HL-60 (cell line): ENCODE results near the gene CPS1.

Experiments
- DNase-seq, 2 experiments: peaks; one replicate each; pipeline ENCODE4 v3.0.0-alpha.2; 2010 to 2020; ENCODE audit warnings: low read depth in 1 of 2, low spot score in 1 of 2
- H3K27ac ChIP-seq: fragments of 250-450 bp; sonication (Bioruptor Pico); replicated peaks from 2 replicates; pipeline ENCODE4 v1.5.1; 2020; ENCODE audit warnings: mild to moderate bottlenecking, moderate library complexity
- H3K27me3 ChIP-seq: fragments of 250-450 bp; sonication (Bioruptor Pico); 2 replicates; pipeline ENCODE4 v1.5.1; 2021; ENCODE audit warnings: mild to moderate bottlenecking, moderate library complexity; ENCODE audit not compliant: insufficient read depth, poor library complexity, severe bottlenecking
- H3K4me3 ChIP-seq: replicated peaks from 2 replicates; pipeline ENCODE4 v1.5.1; 2011; ENCODE audit warnings: mild to moderate bottlenecking, control low read depth, low read length; ENCODE audit not compliant: insufficient read depth
- GABPA ChIP-seq: IDR thresholded peaks from 2 replicates; pipeline ENCODE4 v1.6.1; 2012; ENCODE audit warnings: low read depth
- POLR2AphosphoS5 ChIP-seq: IDR thresholded peaks from 2 replicates; pipeline ENCODE4 v1.6.1; 2012; ENCODE audit warnings: low read depth
- SPI1 ChIP-seq: IDR thresholded peaks from 2 replicates; pipeline ENCODE4 v1.6.1; 2012; ENCODE audit warnings: low read depth, mild to moderate bottlenecking, borderline replicate concordance
- TF ChIP-seq, protein P1 (sequence below): IDR thresholded peaks from one replicate; pipeline ENCODE4 v1.5.1; 2011; ENCODE audit warnings: low read length, control low read depth, inconsistent platforms; ENCODE audit not compliant: insufficient read depth
- TF ChIP-seq, protein P2 (sequence below): IDR thresholded peaks from 2 replicates; pipeline ENCODE4 v1.6.1; 2012; ENCODE audit warnings: low read depth; ENCODE audit not compliant: insufficient replicate concordance

CPS1 gene

DNA sequence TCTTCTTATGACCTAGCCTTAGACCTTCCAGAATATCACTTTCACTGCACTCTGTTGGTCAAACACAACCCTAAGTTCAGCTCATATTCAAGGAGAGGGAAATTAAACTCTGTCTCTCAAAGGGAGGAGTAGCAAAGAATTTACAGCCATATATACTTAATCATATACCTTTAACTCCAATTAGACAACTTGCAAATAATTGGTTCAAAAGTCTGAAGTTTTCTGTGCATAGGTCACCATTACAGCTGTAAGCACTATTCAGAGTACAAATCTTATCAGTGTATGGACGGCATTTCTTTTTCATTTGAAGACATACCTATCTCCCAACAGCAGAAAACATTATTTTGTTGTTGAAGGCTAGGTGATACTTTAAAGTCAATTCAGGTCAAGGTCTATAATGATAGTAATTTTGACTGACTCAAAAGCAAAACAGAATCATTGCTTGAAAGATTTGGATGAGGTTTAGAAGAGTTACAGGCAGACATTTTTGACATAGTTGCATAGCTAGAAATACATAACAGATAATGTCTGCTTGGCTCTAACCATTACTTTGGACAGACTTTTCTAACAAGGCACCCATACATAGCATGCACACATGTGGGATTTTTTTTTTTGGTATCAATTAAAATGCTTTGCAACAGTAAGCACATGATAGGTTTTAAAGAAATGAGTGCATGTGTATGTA is 131.5 kb downstream of the CPS1 start:
- H3K27me3 ChIP-seq, result no peaks in the 10 kb centered on the region

DNA sequence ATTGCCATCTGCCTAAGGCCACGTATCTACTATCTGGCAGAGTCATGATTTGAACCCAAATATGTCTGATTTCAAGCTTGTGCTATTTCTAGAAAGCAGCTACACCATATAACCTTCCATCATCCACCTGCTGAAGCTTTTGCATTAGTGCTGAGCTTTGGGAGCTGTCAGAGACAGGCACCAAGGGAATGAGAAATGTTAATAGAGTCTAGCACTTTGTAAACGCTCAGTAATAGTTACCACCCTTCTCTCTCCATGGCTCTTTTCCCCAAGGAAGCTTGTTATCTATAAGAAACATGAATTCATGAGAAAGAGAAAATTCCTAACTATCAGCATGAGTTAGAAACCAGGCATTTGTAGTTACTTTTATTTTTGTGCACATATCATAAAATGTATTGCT is 151.5 kb downstream of the CPS1 start:
- no peak for TF ChIP-seq POLR2AphosphoS5
- TF ChIP-seq, protein P1, sequence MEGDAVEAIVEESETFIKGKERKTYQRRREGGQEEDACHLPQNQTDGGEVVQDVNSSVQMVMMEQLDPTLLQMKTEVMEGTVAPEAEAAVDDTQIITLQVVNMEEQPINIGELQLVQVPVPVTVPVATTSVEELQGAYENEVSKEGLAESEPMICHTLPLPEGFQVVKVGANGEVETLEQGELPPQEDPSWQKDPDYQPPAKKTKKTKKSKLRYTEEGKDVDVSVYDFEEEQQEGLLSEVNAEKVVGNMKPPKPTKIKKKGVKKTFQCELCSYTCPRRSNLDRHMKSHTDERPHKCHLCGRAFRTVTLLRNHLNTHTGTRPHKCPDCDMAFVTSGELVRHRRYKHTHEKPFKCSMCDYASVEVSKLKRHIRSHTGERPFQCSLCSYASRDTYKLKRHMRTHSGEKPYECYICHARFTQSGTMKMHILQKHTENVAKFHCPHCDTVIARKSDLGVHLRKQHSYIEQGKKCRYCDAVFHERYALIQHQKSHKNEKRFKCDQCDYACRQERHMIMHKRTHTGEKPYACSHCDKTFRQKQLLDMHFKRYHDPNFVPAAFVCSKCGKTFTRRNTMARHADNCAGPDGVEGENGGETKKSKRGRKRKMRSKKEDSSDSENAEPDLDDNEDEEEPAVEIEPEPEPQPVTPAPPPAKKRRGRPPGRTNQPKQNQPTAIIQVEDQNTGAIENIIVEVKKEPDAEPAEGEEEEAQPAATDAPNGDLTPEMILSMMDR, result no peak
- TF ChIP-seq GABPA, result no peak
- no peak for TF ChIP-seq SPI1
- TF ChIP-seq, protein P2, sequence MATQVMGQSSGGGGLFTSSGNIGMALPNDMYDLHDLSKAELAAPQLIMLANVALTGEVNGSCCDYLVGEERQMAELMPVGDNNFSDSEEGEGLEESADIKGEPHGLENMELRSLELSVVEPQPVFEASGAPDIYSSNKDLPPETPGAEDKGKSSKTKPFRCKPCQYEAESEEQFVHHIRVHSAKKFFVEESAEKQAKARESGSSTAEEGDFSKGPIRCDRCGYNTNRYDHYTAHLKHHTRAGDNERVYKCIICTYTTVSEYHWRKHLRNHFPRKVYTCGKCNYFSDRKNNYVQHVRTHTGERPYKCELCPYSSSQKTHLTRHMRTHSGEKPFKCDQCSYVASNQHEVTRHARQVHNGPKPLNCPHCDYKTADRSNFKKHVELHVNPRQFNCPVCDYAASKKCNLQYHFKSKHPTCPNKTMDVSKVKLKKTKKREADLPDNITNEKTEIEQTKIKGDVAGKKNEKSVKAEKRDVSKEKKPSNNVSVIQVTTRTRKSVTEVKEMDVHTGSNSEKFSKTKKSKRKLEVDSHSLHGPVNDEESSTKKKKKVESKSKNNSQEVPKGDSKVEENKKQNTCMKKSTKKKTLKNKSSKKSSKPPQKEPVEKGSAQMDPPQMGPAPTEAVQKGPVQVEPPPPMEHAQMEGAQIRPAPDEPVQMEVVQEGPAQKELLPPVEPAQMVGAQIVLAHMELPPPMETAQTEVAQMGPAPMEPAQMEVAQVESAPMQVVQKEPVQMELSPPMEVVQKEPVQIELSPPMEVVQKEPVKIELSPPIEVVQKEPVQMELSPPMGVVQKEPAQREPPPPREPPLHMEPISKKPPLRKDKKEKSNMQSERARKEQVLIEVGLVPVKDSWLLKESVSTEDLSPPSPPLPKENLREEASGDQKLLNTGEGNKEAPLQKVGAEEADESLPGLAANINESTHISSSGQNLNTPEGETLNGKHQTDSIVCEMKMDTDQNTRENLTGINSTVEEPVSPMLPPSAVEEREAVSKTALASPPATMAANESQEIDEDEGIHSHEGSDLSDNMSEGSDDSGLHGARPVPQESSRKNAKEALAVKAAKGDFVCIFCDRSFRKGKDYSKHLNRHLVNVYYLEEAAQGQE, result no peak
- Histone ChIP-seq H3K27ac (no peak overlapping the region), H3K4me3 (no peak overlapping the region), H3K27me3 (no peaks in the 10 kb centered on the region)
- DNase-seq, result no peak

More for the DNA sequence above, 131.5 kb downstream of the CPS1 start:
- no peak for DNase-seq
- Histone ChIP-seq H3K4me3 (no peak overlapping the region), H3K27ac (no peak overlapping the region)
- no peak for TF ChIP-seq SPI1
- TF ChIP-seq, protein P1, result no peak
- no peak for TF ChIP-seq POLR2AphosphoS5
- TF ChIP-seq, protein P2, result no peak
- no peak for TF ChIP-seq GABPA

DNA sequence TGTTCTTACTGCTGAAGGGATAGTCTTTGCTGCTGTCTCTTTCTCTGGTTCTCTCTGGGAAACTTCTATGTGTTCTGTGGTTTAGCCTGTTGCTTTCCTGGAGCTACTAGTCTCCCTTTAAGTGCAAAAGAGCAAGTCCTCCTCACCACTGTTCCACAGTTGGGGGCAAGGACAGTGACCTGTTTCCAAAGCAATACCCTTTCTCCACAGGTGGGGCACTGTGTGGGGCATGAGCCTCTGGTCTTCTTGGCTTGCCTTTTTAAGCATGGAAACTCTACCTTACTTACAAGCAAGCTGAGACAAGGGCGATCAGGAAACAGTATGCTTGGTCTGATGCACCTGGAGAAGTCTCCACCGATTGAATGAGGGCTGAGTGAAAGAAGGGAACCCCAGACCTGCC is 156.7 kb downstream of the CPS1 start:
- Histone ChIP-seq H3K27me3 (peaks cover 2% of the 10 kb centered on the region), H3K27ac (no peak overlapping the region), H3K4me3 (no peak overlapping the region)
- TF ChIP-seq GABPA (no peak), SPI1 (no peak), POLR2AphosphoS5 (no peak)
- TF ChIP-seq, protein P1, result no peak
- TF ChIP-seq, protein P2, result no peak
- DNase-seq, result no peak
